Measurements from ENCODE around the gene FN3KRP. TPM values are rescaled to one million over a fixed set of nuclear protein-coding genes. Genes with fewer than 3 reads are reported as not detected.

The FN3KRP gene
- total RNA-seq, 2 donors from 2014 or later, result 34.5 to 40.0 TPM

DNA sequence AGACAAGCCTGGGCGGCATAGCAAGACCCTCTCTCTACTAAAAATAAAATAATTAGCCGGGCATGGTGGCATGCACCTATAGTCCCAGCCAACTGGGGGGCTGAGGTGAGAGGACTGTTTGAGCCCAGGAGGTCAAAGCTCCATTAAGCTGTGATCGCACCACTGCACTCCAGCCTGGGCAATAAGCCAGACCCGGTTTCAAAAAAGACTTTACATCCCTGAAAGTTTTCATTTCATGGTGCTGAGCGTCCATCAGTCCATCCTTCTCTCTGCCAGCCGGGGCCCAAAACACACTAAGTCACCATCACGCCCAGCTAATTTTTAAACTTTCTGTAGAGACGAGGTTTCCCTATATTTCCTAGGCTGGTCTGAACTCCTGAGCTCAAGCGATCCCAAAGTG is 28.6 kb upstream of the FN3KRP start:
- H3K27ac ChIP-seq (ENCODE audit: low read depth, low read length), result no peak overlapping the region
- H3K9me3 ChIP-seq (ENCODE audit: control insufficient read depth, low read length), result no peaks in the 10 kb centered on the region
- Mint-ChIP-seq H3K27me3 (ENCODE audit: insufficient read depth) (no peaks in the 10 kb centered on the region), H3K27ac (no peak overlapping the region), H3K4me3 (no peak overlapping the region), H3K36me3 (ENCODE audit: low read depth) (no peaks in the 10 kb centered on the region), H3K9me3 (peaks cover 1% of the 10 kb centered on the region), H3K4me1 (no peaks in the 10 kb centered on the region)
- DNase-seq, result no peak
- no peaks in the 10 kb centered on the region for H3K27me3 ChIP-seq (ENCODE audit: control insufficient read depth, insufficient read depth, low read length, poor library complexity, severe bottlenecking)
- H3K9ac ChIP-seq (ENCODE audit: extremely low read depth, low read length, poor library complexity, severe bottlenecking), result no peak overlapping the region
- H3K4me3 ChIP-seq (ENCODE audit: low read length), result no peak overlapping the region
- WGBS, 2 experiments (ENCODE audit: insufficient coverage in 1 of 2, insufficient read length in 1 of 2), result 90 to 96% methylated on average over 9 of the region's 9 CpGs
- no peak for TF ChIP-seq CTCF (conservative IDR thresholded peaks at IDR 0.05)
- no peaks in the 10 kb centered on the region for H3K36me3 ChIP-seq (ENCODE audit: control insufficient read depth, insufficient read depth, low read length)
- H3K4me1 ChIP-seq (ENCODE audit: control insufficient read depth, insufficient read depth, low read length), result no peaks in the 10 kb centered on the region

DNA sequence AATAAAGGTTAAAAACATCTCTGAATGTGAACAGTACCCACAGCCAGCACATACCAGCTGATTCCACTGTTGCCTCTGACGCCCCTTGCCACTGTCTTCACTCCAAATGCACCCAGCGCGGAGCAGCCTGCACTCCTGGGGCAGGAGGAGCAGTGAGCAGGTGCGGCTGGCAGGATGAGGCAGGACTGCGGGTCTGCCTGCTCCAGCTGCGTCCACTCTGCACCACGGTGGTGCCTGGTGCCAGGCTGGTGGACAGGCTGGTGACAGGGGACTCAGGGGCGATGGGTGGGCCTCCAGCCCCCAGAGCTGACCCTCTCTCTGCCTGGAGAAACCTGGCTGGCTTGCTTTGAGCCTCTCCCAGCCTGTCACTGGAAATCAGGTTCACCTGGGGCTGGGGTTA is 27.4 kb upstream of the FN3KRP start:
- Histone ChIP-seq H3K36me3 (ENCODE audit: control insufficient read depth, insufficient read depth, low read length) (no peaks in the 10 kb centered on the region), H3K27ac (ENCODE audit: low read depth, low read length) (no peak overlapping the region), H3K4me3 (ENCODE audit: low read length) (no peak overlapping the region), H3K9ac (ENCODE audit: extremely low read depth, low read length, poor library complexity, severe bottlenecking) (no peak overlapping the region), H3K9me3 (ENCODE audit: control insufficient read depth, low read length) (no peaks in the 10 kb centered on the region), H3K4me1 (ENCODE audit: control insufficient read depth, insufficient read depth, low read length) (no peaks in the 10 kb centered on the region), H3K27me3 (ENCODE audit: control insufficient read depth, insufficient read depth, low read length, poor library complexity, severe bottlenecking) (no peaks in the 10 kb centered on the region)
- 84 to 85% methylated on average over 4 to 8 of the region's 8 CpGs for WGBS, 2 experiments (ENCODE audit: insufficient coverage in 1 of 2, insufficient read length in 1 of 2)
- Mint-ChIP-seq H3K9me3 (peaks cover 4% of the 10 kb centered on the region), H3K27ac (no peak overlapping the region), H3K36me3 (ENCODE audit: low read depth) (peaks cover 2% of the 10 kb centered on the region), H3K4me3 (no peak overlapping the region), H3K4me1 (no peaks in the 10 kb centered on the region), H3K27me3 (ENCODE audit: insufficient read depth) (peaks cover 1% of the 10 kb centered on the region)
- TF ChIP-seq CTCF (conservative IDR thresholded peaks at IDR 0.05), result no peak
- DNase-seq, result no peak

DNA sequence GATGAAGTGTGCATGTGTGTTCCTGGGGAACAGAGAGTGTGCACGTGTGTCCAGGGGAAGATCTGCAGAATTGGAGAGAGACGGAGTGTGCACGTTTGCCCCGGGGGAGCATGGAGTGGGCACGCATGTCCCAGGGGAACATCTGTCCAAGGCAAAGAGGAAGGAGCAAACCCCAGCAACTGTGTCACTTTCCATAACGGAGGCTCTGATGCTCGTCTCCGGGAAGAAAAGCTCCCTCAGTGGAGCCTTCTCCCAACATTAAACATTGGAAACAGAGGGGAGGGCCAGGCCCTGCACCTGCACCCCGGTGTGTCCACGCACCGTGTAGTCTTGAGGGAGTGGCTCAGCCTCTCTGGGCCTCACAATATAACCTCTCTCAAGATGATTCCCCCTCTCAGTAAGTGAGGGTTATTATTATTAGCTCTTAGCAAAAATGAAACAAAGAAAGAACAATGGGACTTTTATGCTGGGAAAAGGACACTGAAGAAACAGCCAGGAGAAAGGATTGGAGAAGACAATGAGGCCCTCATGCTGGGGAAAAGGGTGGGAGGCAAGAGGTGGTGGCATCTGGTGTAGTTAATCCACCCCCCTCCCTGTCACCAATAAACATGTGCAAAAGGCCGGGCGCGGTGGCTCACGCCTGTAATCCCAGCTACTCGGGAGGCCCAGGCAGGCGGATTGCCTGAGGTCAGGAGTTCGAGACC is 25.6 kb upstream of the FN3KRP start:
- Mint-ChIP-seq H3K4me3 (no peak overlapping the region), H3K36me3 (ENCODE audit: low read depth) (peaks cover 9% of the 10 kb centered on the region), H3K4me1 (no peaks in the 10 kb centered on the region), H3K9me3 (peaks cover 16% of the 10 kb centered on the region), H3K27ac (no peak overlapping the region), H3K27me3 (ENCODE audit: insufficient read depth) (peaks cover 19% of the 10 kb centered on the region)
- H3K4me3 ChIP-seq (ENCODE audit: low read length), result no peak overlapping the region
- TF ChIP-seq CTCF (conservative IDR thresholded peaks at IDR 0.05), result no peak
- no peaks in the 10 kb centered on the region for H3K4me1 ChIP-seq (ENCODE audit: control insufficient read depth, insufficient read depth, low read length)
- H3K9me3 ChIP-seq (ENCODE audit: control insufficient read depth, low read length), result peaks cover 10% of the 10 kb centered on the region
- no peak overlapping the region for H3K9ac ChIP-seq (ENCODE audit: extremely low read depth, low read length, poor library complexity, severe bottlenecking)
- DNase-seq, result no peak
- H3K27ac ChIP-seq (ENCODE audit: low read depth, low read length), result no peak overlapping the region
- WGBS, 2 experiments (ENCODE audit: insufficient coverage in 1 of 2, insufficient read length in 1 of 2), result 85 to 91% methylated on average over 8 to 16 of the region's 18 CpGs
- peaks cover 7% of the 10 kb centered on the region for H3K27me3 ChIP-seq (ENCODE audit: control insufficient read depth, insufficient read depth, low read length, poor library complexity, severe bottlenecking)
- no peaks in the 10 kb centered on the region for H3K36me3 ChIP-seq (ENCODE audit: control insufficient read depth, insufficient read depth, low read length)

Measured in endodermal cell (in vitro differentiated cells).